B cell (primary cell): ENCODE results near the gene CYP2S1. TPM values are rescaled to one million over a fixed set of nuclear protein-coding genes. Genes with fewer than 3 reads are reported as not detected.

ENCODE experiments used
- ATAC-seq: fragments of 200-7000 bp; cut with Tn5 transposase; one replicate; pipeline ENCODE4 v1.10.0; 2021; ENCODE audit warnings: low read depth, mild to moderate bottlenecking, moderate number of reproducible peaks, moderate library complexity
- CTCF ChIA-PET: fragments of 350-600 bp; sonication (Branson Sonifier 250); formaldehyde crosslinking; loops from one replicate; lab custom pipeline; 2021; ENCODE audit warnings: antibody characterized with exemption, inconsistent platforms; lab: Charles Lee
- POLR2A ChIA-PET: fragments of 350-600 bp; sonication (Branson Sonifier 250); formaldehyde crosslinking; loops from one replicate; lab custom pipeline; 2021; ENCODE audit warnings: antibody characterized with exemption; lab: Charles Lee
- DNase-seq: peaks from one replicate; pipeline ENCODE4 v3.0.0; 2013
- H2AFZ ChIP-seq: 2 replicates; pipeline ENCODE4 v1.6.1; 2012; ENCODE audit warnings: mild to moderate bottlenecking, low read depth, low read length; ENCODE audit not compliant: insufficient read depth, poor library complexity, severe bottlenecking
- H3K27ac ChIP-seq, 2 donors: 1 replicate in 1 of 2; 2 replicates in 1 of 2; pipeline ENCODE4 v1.5.1; 2012 to 2013; ENCODE audit warnings: low read length in 2 of 2, mild to moderate bottlenecking in 2 of 2, moderate library complexity in 1 of 2
- H3K27me3 ChIP-seq, 4 experiments: fragments of 200-600 bp in 1 of 4; sonication (generic) in 1 of 4; replicated peaks in 1 of 4; 1 replicate in 2 of 4; 2 replicates in 2 of 4; pipeline versions ENCODE4 v1.6.1 to v1.7.0; 2013 to 2016; ENCODE audit warnings: low read length in 3 of 4, mild to moderate bottlenecking in 2 of 4, mixed read lengths in 1 of 4, moderate library complexity in 1 of 4; ENCODE audit not compliant: insufficient read depth in 4 of 4, control insufficient read depth in 3 of 4; ENCODE audit errors: control extremely low read depth in 1 of 4
- H3K36me3 ChIP-seq, 2 experiments: replicated peaks in 1 of 2; 1 replicate in 1 of 2; 2 replicates in 1 of 2; pipeline versions ENCODE4 v1.6.1 to v1.7.1; 2013; ENCODE audit warnings: low read length in 1 of 2; ENCODE audit not compliant: insufficient read depth in 2 of 2, control insufficient read depth in 1 of 2; ENCODE audit errors: control extremely low read depth in 1 of 2, extremely low read depth in 1 of 2
- H3K4me1 ChIP-seq, 2 donors: fragments of 200-600 bp in 1 of 2; sonication (generic) in 1 of 2; 1 replicate in 1 of 2; 2 replicates in 1 of 2; pipeline versions ENCODE4 v1.5.1 to v1.6.1; 2013 to 2017; ENCODE audit warnings: low read length in 2 of 2; ENCODE audit not compliant: control insufficient read depth in 2 of 2, insufficient read depth in 2 of 2
- H3K4me2 ChIP-seq: replicated peaks from 2 replicates; pipeline ENCODE3; 2012; ENCODE audit warnings: mild to moderate bottlenecking, low read depth, low read length; ENCODE audit not compliant: poor library complexity, severe bottlenecking
- H3K4me3 ChIP-seq, 5 experiments: fragments of 200-600 bp in 1 of 5; sonication (generic) in 1 of 5; 1 replicate in 3 of 5; 2 replicates in 2 of 5; pipeline versions ENCODE4 v1.5.1 to v1.7.0; 2011 to 2016; ENCODE audit warnings: low read length in 4 of 5, mild to moderate bottlenecking in 4 of 5, low read depth in 2 of 5, control low read depth in 1 of 5, moderate library complexity in 1 of 5; ENCODE audit not compliant: insufficient read depth in 1 of 5; ENCODE audit errors: control extremely low read depth in 1 of 5, extremely low read depth in 1 of 5
- H3K79me2 ChIP-seq: fragments of 200-600 bp; sonication (generic); one replicate; pipeline ENCODE4 v1.6.0; 2016; ENCODE audit warnings: low read length; ENCODE audit not compliant: control insufficient read depth, insufficient read depth
- H3K9ac ChIP-seq: fragments of 200-600 bp; sonication (generic); 2 replicates; pipeline ENCODE4 v1.6.1; 2017; ENCODE audit warnings: mild to moderate bottlenecking, low read length, moderate library complexity
- H3K9me3 ChIP-seq, 3 donors: one replicate each; pipeline versions ENCODE4 v1.6.1 to v1.7.1; 2013; ENCODE audit warnings: low read length in 2 of 3; ENCODE audit not compliant: control insufficient read depth in 2 of 3, insufficient read depth in 1 of 3; ENCODE audit errors: control extremely low read depth in 1 of 3
- H4K20me1 ChIP-seq: 2 replicates; pipeline ENCODE4 v1.6.0; 2012; ENCODE audit warnings: mild to moderate bottlenecking, low read length; ENCODE audit not compliant: insufficient read depth, control insufficient read depth, poor library complexity, severe bottlenecking
- H3K27ac Mint-ChIP-seq: one replicate; pipeline ENCODE4 v1.8.0; 2021; ENCODE audit warnings: mixed read lengths
- H3K27me3 Mint-ChIP-seq: one replicate; pipeline ENCODE4 v1.8.0; 2021; ENCODE audit warnings: mixed read lengths
- H3K4me1 Mint-ChIP-seq: one replicate; pipeline ENCODE4 v1.8.0; 2021; ENCODE audit warnings: mixed read lengths
- H3K4me3 Mint-ChIP-seq: one replicate; pipeline ENCODE4 v1.8.0; 2021; ENCODE audit warnings: mixed read lengths
- H3K9me3 Mint-ChIP-seq: one replicate; pipeline ENCODE4 v1.8.0; 2022; ENCODE audit warnings: mixed read lengths; ENCODE audit not compliant: insufficient read depth
- CTCF ChIP-seq: fragments of 200-600 bp; IDR thresholded peaks from one replicate; pipeline ENCODE4 v1.8.0; 2022; ENCODE audit warnings: antibody characterized with exemption, mild to moderate bottlenecking
- EZH2 ChIP-seq: IDR thresholded peaks from 2 replicates; pipeline ENCODE4 v1.6.1; 2012; ENCODE audit warnings: borderline replicate concordance, low read depth, mild to moderate bottlenecking, moderate library complexity, low read length; ENCODE audit not compliant: insufficient read depth, poor library complexity, severe bottlenecking
- WGBS: methylation state at CpG from one replicate; pipeline ENCODE4 v1.1.5; 2013; ENCODE audit warnings: missing lambda C conversion rate; ENCODE audit not compliant: insufficient coverage; 5-methylcytosine and 5-hydroxymethylcytosine counted together
- intact Hi-C: fragments of 100-400 bp; cut with micrococcal nuclease; formaldehyde crosslinking; loops from one replicate; pipeline ENCODE4 v1.10.0; 2022
- polyA plus RNA-seq: library from polyadenylated mRNA; depleted of rRNA; stranded (reverse); fragments of >200 nt; gene quantifications from 2 replicates; pipeline ENCODE4 v1.2.3, GENCODE V29; 2012
- total RNA-seq, 2 donors: library from RNA; stranded (reverse); fragments of 120-200 nt in 1 of 2; gene quantifications; 1 replicate in 1 of 2; 2 replicates in 1 of 2; pipeline versions ENCODE4 v1.2.3 to v1.2.4, GENCODE V29; 2013 to 2022

CYP2S1 gene
- total and polyA plus RNA-seq, 2 donors (not counting 1 experiment from before 2014, with no cell fraction given), result 0.09 TPM; not detected in 1

DNA sequence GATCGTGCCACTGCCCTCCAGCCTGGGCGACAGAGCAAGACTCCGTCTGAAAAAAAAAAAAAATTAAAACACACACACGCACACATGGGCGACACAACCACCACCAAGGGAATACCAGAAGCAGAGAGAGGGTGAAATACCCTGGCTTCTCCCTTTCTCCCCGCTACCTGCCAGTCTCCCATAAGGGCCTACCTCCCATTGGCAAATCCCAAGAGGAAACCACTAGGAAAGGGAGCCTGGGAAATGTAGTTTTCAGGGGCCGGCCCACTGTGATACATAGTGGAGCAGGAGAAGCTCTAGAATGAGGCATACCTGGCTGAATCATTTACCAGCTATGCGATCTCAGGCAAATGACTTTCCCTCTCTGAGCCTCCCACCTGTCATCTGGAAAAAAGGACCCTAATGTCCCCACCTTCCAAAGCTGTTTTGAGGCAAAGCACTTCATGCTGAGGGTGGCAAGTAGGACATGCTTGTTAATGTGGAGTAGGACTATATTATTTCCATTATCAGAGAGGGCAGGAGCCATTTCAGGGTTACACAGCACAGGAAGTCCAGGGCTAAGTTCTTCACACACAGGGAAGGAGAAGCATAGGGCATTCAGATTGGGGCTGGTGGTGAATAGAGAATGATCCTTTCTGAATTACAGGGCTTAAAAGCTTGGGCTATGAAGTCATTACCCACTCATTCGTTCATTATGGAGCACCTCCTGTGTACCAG, 56.8 kb downstream of the CYP2S1 start:
- no peaks in the 10 kb centered on the region for H3K4me1 Mint-ChIP-seq
- no peaks in the 10 kb centered on the region for H4K20me1 ChIP-seq
- WGBS, result 100% methylated on average over 1 of the region's 9 CpGs
- ATAC-seq (no peak), DNase-seq (no peak)
- no peak for TF ChIP-seq EZH2
- TF ChIP-seq CTCF, result no peak
- H3K4me2 ChIP-seq, result no peak overlapping the region
- H3K36me3 ChIP-seq, result no peaks in the 10 kb centered on the region
- peaks cover 7% of the 10 kb centered on the region for H3K27me3 Mint-ChIP-seq
- H3K27me3 ChIP-seq, result peaks cover 0 to 2% (median 0%) of the 10 kb centered on the region in 4 experiments
- H3K27ac Mint-ChIP-seq, result no peak overlapping the region
- intact Hi-C loops, result no loop called here
- ChIA-PET POLR2A (no interaction called here), CTCF (interaction anchor here (2.2 kb wide), 1 partner anchor 12 kb away, joined by 5 read pairs; no protein-coding TSS in a partner anchor)
- H3K9ac ChIP-seq, result no peak overlapping the region
- peaks cover 0 to 6% (median 0%) of the 10 kb centered on the region in 3 donors for H3K9me3 ChIP-seq
- no peak overlapping the region for H3K27ac ChIP-seq
- H3K4me1 ChIP-seq, result no peaks in the 10 kb centered on the region
- no peaks in the 10 kb centered on the region for H3K79me2 ChIP-seq
- H3K4me3 ChIP-seq, result no peak overlapping the region
- no peaks in the 10 kb centered on the region for H3K9me3 Mint-ChIP-seq
- no peak overlapping the region for H3K4me3 Mint-ChIP-seq
- no peak overlapping the region for H2AFZ ChIP-seq

DNA sequence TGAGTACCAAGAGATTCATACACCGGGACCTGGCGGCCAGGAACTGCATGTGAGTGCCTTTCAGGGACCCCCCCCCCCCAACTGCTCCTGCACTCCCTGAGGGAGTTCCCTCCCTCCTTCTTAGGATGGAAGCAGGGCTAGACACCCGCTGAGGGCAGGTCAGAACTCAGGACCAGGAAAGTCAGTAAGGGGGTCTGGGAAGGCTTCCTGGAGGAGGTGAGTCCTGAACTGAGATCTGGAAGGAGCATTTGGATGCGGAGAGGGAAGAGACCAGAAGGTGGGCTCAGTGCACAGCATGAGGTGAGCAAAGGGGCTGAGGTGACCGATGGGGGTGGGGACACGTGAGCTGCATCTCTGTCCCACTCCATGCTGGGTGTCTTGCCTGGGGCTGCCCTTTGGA, 60.6 kb downstream of the CYP2S1 start:
- no peaks in the 10 kb centered on the region for H3K79me2 ChIP-seq
- peaks cover 0 to 4% (median 0%) of the 10 kb centered on the region in 3 donors for H3K9me3 ChIP-seq
- intact Hi-C loops, result no loop called here
- H3K4me3 ChIP-seq, result no peak overlapping the region
- no peaks in the 10 kb centered on the region for H3K4me1 ChIP-seq
- H4K20me1 ChIP-seq, result no peaks in the 10 kb centered on the region
- Mint-ChIP-seq H3K9me3 (no peaks in the 10 kb centered on the region), H3K27ac (no peak overlapping the region), H3K4me3 (no peak overlapping the region), H3K27me3 (peaks cover 5% of the 10 kb centered on the region), H3K4me1 (no peaks in the 10 kb centered on the region)
- no peaks in the 10 kb centered on the region for H3K36me3 ChIP-seq
- ATAC-seq (no peak), DNase-seq (no peak)
- no peak overlapping the region for H3K9ac ChIP-seq
- ChIA-PET CTCF (no interaction called here), POLR2A (no interaction called here)
- H3K4me2 ChIP-seq, result no peak overlapping the region
- H2AFZ ChIP-seq, result no peak overlapping the region
- H3K27ac ChIP-seq, result no peak overlapping the region
- H3K27me3 ChIP-seq, result peaks cover 0 to 2% (median 0%) of the 10 kb centered on the region in 4 experiments
- TF ChIP-seq CTCF (no peak), EZH2 (no peak)
- 97% methylated on average over 5 of the region's 6 CpGs for WGBS
